ENCODE data around the gene CLEC14A.

The CLEC14A gene

DNA sequence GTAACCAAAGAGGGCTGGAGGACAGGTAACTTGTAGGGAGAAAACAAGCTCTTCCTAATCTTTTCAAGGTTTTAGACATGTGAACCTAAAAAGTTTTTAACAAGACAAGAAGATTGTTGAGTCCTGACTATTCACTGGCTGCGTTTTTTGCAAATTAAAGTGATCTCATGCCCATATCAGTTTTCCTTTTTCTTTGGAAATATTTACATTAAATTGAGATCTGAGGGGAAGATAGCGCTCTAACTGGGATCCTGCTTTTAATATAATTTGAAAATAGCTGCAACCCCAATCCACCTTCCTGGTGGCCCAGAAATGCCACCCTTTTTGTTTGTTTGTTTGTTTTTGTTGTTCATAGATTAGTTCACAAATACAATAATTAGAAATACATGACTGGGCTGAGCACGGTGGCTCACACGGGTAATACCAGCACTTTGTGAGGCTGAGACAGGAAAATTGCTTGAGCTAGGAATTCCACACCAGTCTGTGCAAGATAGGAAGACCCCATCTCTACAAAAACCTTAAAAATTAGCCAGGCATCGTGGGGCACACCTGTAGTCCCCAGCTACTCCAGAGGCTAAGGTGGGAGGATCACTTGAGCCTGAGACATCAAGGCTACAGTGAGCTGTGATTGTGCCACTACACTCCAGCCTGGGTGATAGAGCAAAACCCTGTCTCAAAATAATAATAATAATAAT is 50.6 kb downstream of the CLEC14A start:
- no peak for ATAC-seq

DNA sequence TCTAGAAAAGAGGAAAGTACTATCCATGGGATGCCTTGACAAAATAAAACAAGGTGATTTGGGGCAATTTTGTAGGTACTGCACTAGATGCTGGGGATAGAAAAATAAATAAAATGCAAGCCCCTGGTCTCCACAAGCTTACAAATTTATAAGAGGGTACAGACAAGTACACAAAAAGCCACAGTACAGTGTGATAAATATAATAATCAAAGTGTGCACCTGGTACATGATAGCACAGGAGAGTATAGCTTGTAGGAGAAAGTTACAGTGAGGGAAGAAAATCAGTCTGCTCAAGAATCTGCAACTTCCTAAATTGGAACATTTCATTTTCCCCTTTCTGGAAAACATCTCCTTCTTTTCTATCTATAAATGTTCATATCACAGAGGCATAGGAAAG is 51.2 kb downstream of the CLEC14A start:
- no peak for ATAC-seq

Measured in activated CD4-positive, CD25-positive, alpha-beta regulatory T cell treated with anti-CD3 and anti-CD28 coated beads, Interleukin-2, amount 50 U/mL, for 24 hours (primary cell).